H1 (cell line): ENCODE data around the gene POU2F1. TPM values are rescaled to one million over a fixed set of nuclear protein-coding genes. Genes with fewer than 3 reads are reported as not detected.

Source experiments
- ATF3 ChIP-seq: IDR thresholded peaks from 2 replicates; pipeline ENCODE4 v1.6.1; 2011; ENCODE audit warnings: low read depth, mild to moderate bottlenecking, low read length; ENCODE audit not compliant: insufficient read depth
- CHD2 ChIP-seq: IDR thresholded peaks from 2 replicates; pipeline ENCODE4 v1.6.1; 2012; ENCODE audit warnings: low read length, improper control_type of control experiment
- FOSL1 ChIP-seq: IDR thresholded peaks from 2 replicates; pipeline ENCODE4 v1.6.1; 2011; ENCODE audit warnings: mild to moderate bottlenecking, low read depth, low read length, moderate library complexity; ENCODE audit not compliant: insufficient read depth
- JUND ChIP-seq: IDR thresholded peaks from 2 replicates; pipeline ENCODE4 v1.6.1; 2011; ENCODE audit warnings: mild to moderate bottlenecking, improper control_type of control experiment, low read length
- SAP30 ChIP-seq: fragments of 300-600 bp; sonication (generic); IDR thresholded peaks from 2 replicates; pipeline ENCODE4 v1.7.1; 2012; ENCODE audit warnings: low read length, moderate library complexity, mild to moderate bottlenecking, inconsistent platforms; ENCODE audit not compliant: insufficient read depth, insufficient replicate concordance
- SP4 ChIP-seq: IDR thresholded peaks from 2 replicates; pipeline ENCODE4 v1.6.1; 2012; ENCODE audit warnings: low read length, inconsistent platforms
- TBP ChIP-seq: IDR thresholded peaks from 2 replicates; pipeline ENCODE4 v1.6.1; 2011; ENCODE audit warnings: low read depth, low read length, improper control_type of control experiment
- USF2 ChIP-seq: IDR thresholded peaks from 2 replicates; pipeline ENCODE4 v1.6.1; 2011; ENCODE audit warnings: low read length, improper control_type of control experiment
- polyA plus RNA-seq, 7 experiments: library from polyadenylated mRNA; depleted of rRNA in 3 of 7; stranded (reverse) in 5 of 7; unstranded in 2 of 7; fragments of >200 nt in 5 of 7; fragments of 200-250 nt in 2 of 7; gene quantifications; 1 replicate in 5 of 7; 2 replicates in 1 of 7; 4 replicates in 1 of 7; pipeline versions ENCODE4 v1.2.1 to v1.2.3, GENCODE V29; 2011 to 2013; ENCODE audit warnings: missing spikeins in 2 of 7, mixed read lengths in 2 of 7
- total RNA-seq: library from RNA; stranded (reverse); fragmentation: NEBNext Ultra II Directional; extraction: Animal tissue kit (Norgen Biotek cat#: 25700); gene quantifications from 2 replicates; pipeline ENCODE4 v1.2.1, GENCODE V29; 2021

The POU2F1 gene
- total and polyA plus RNA-seq, 2 of the 8 experiments (the other 6 are each of a cell fraction or from before 2014, with no cell fraction given) = 37.0 to 57.2 TPM

GRCh38 chr1:167469280-167469965, 248.7 kb downstream of the POU2F1 start (continued):
- TF ChIP-seq SAP30 = no peak
- no peak for TF ChIP-seq FOSL1
- no peak for TF ChIP-seq TBP
- TF ChIP-seq JUND = no peak
- TF ChIP-seq SP4 = no peak
- TF ChIP-seq CHD2 = no peak
- no peak for TF ChIP-seq USF2
- no peak for TF ChIP-seq ATF3
